KOPT-K1 (cell line): ENCODE results near the gene MEAK7.

Source experiments
- H3K27ac ChIP-seq: fragments of 200-600 bp; sonication (generic); 2 replicates; pipeline ENCODE4 v1.5.1; 2016; ENCODE audit warnings: antibody characterized with exemption, mild to moderate bottlenecking, low read depth, low read length; ENCODE audit not compliant: poor library complexity, severe bottlenecking
- H3K36me3 ChIP-seq: fragments of 200-600 bp; sonication (generic); 2 replicates; pipeline ENCODE4 v1.5.1; 2017; ENCODE audit warnings: antibody characterized with exemption, mild to moderate bottlenecking, low read length, moderate library complexity; ENCODE audit not compliant: insufficient read depth
- H3K9me3 ChIP-seq: fragments of 200-600 bp; sonication (generic); 2 replicates; pipeline ENCODE4 v1.5.1; 2017; ENCODE audit warnings: antibody characterized with exemption, low read length, mild to moderate bottlenecking; ENCODE audit not compliant: insufficient read depth, poor library complexity, severe bottlenecking

Gene MEAK7

GRCh38 chr16:84478172-84478947 lies 26.1 kb downstream of the MEAK7 start:
- no peaks in the 10 kb centered on the region for H3K36me3 ChIP-seq
- no peak overlapping the region for H3K27ac ChIP-seq
- H3K9me3 ChIP-seq: no peaks in the 10 kb centered on the region

GRCh38 chr16:84477661-84478060 lies 26.8 kb downstream of the MEAK7 start:
- H3K27ac ChIP-seq: no peak overlapping the region

GRCh38 chr16:84476401-84476800 lies 28.1 kb downstream of the MEAK7 start:
- H3K27ac ChIP-seq: no peak overlapping the region
- no peaks in the 10 kb centered on the region for H3K36me3 ChIP-seq
- no peaks in the 10 kb centered on the region for H3K9me3 ChIP-seq

More at GRCh38 chr16:84477661-84478060, 26.8 kb downstream of the MEAK7 start:
- no peaks in the 10 kb centered on the region for H3K9me3 ChIP-seq
- no peaks in the 10 kb centered on the region for H3K36me3 ChIP-seq

- no peaks in the 10 kb centered on the region for H3K36me3 ChIP-seq
- H3K27ac ChIP-seq: no peak overlapping the region
- no peaks in the 10 kb centered on the region for H3K9me3 ChIP-seq
Measured at GRCh38 chr16:84475643-84476240, 28.7 kb downstream of the MEAK7 start.

GRCh38 chr16:84471966-84472365 lies 32.5 kb downstream of the MEAK7 start:
- Histone ChIP-seq H3K36me3 (no peaks in the 10 kb centered on the region), H3K9me3 (peaks cover 10% of the 10 kb centered on the region), H3K27ac (no peak overlapping the region)

- Histone ChIP-seq H3K36me3 (no peaks in the 10 kb centered on the region), H3K27ac (no peak overlapping the region), H3K9me3 (peaks cover 17% of the 10 kb centered on the region)
Measured at GRCh38 chr16:84471316-84471715, 33.1 kb downstream of the MEAK7 start.

GRCh38 chr16:84467709-84468108 lies 36.8 kb downstream of the MEAK7 start:
- H3K9me3 ChIP-seq: peaks cover 19% of the 10 kb centered on the region
- no peaks in the 10 kb centered on the region for H3K36me3 ChIP-seq
- no peak overlapping the region for H3K27ac ChIP-seq

GRCh38 chr16:84467256-84467655 lies 37.2 kb downstream of the MEAK7 start:
- no peak overlapping the region for H3K27ac ChIP-seq
- H3K36me3 ChIP-seq: no peaks in the 10 kb centered on the region
- H3K9me3 ChIP-seq: peaks cover 19% of the 10 kb centered on the region

GRCh38 chr16:84466692-84467091 lies 37.8 kb downstream of the MEAK7 start:
- no peak overlapping the region for H3K27ac ChIP-seq
- H3K36me3 ChIP-seq: no peaks in the 10 kb centered on the region
- peaks cover 19% of the 10 kb centered on the region for H3K9me3 ChIP-seq

GRCh38 chr16:84465154-84465553 lies 39.3 kb downstream of the MEAK7 start:
- Histone ChIP-seq H3K36me3 (no peaks in the 10 kb centered on the region), H3K9me3 (peaks cover 19% of the 10 kb centered on the region), H3K27ac (no peak overlapping the region)

- H3K36me3 ChIP-seq: no peaks in the 10 kb centered on the region
- H3K27ac ChIP-seq: no peak overlapping the region
- H3K9me3 ChIP-seq: peaks cover 19% of the 10 kb centered on the region
Measured at GRCh38 chr16:84464116-84464515, 40.3 kb downstream of the MEAK7 start.

GRCh38 chr16:84463221-84463620 lies 41.2 kb downstream of the MEAK7 start:
- peaks cover 19% of the 10 kb centered on the region for H3K9me3 ChIP-seq
- no peaks in the 10 kb centered on the region for H3K36me3 ChIP-seq
- H3K27ac ChIP-seq: no peak overlapping the region

- Histone ChIP-seq H3K9me3 (peaks cover 15% of the 10 kb centered on the region), H3K36me3 (no peaks in the 10 kb centered on the region), H3K27ac (no peak overlapping the region)
Measured at GRCh38 chr16:84462296-84463210, 41.9 kb downstream of the MEAK7 start.

GRCh38 chr16:84461413-84462295 lies 42.8 kb downstream of the MEAK7 start:
- H3K9me3 ChIP-seq: peaks cover 6% of the 10 kb centered on the region
- no peak overlapping the region for H3K27ac ChIP-seq
- H3K36me3 ChIP-seq: no peaks in the 10 kb centered on the region
